Forelimb muscle (tissue), 1 donor: Measurements from ENCODE around the gene GOLGA8A. TPM values are rescaled to one million over a fixed set of nuclear protein-coding genes. Genes with fewer than 3 reads are reported as not detected.
"Not testable (repeated sequence)": the region's sequence is repeated elsewhere in the genome, so short reads cannot be mapped to it uniquely, and the experiment has no call there.

Source experiments
- DNase-seq: peaks from one replicate; pipeline ENCODE4 v3.0.0-alpha.2; 2013; ENCODE audit warnings: low read depth
- polyA plus RNA-seq: library from polyadenylated mRNA; unstranded; fragments of 120-200 nt; gene quantifications from one replicate; pipeline ENCODE4 v1.2.1, GENCODE V29; 2013; ENCODE audit not compliant: insufficient read length

The GOLGA8A gene
- polyA plus RNA-seq = 66.0 TPM

DNA sequence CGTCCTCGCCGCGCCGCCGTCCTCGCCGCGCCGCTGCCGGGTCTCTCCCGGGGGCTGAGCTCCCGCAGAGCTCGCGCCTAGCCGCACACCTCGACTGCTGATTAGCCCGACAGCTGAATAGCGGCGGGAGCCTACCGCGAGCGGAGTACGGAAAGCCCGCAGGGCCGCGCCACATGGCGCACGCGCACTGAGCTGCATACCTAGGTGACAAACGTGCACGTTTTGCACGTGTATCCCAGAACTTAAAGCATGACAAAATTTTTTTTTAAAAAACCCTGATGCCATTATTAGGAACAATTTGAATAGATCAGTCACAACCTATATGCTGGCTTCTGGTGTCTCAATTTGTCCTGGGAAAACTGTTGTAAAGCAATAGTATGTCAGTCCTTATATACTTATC lies at the start of gene GOLGA8A:
Gene GOLGA8A (minus strand): TSS at position 122 of the 400 bp plus-strand sequence. CDS start 48,117 bp downstream, outside the sequence.
- DNase-seq = peak; percentile 38

DNA sequence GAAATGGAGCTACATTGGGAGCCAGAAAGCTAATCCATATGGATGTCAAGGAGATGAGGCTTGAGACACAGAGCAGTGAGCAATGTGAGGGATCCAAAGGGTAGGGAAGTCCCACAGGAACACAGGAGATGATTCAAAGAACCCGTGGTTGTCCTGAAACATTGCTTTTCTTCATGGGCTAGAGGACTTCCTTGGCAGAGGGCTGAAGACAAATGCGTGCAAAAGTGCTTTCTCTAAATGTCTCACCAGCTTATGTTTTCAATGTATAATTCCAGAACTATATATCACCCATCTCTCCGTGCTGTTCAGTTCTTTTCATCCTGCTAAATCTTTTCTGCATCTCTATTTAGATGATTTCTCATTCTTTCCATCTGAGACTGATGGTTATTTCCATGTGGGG lies 46.0 kb upstream of the GOLGA8A start:
- DNase-seq = no peak

- no peak for DNase-seq
Observed at GRCh38 chr15:34481370-34481769, 43.8 kb upstream of the GOLGA8A start.

DNA sequence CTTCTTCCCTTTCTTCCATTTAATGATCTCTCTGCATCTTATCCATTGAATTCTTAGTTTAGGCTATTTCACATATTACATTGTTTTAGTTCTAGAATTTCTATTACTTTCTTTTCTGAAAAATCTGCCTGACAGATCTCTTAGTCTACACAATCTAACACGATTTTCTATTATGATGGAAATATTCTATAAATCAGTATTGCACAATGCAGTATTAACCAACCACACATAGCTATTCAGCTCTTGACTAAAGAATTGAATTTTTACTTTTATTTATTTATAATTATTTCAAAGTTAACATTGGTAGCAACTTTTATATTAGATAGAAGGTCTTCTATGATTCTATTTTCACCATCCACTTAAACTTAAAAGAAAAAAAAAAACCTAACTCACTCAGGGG lies 36.2 kb upstream of the GOLGA8A start:
- no peak for DNase-seq

GRCh38 chr15:34472947-34473346 lies 35.3 kb upstream of the GOLGA8A start:
- no peak for DNase-seq

GRCh38 chr15:34470892-34471291 lies 33.3 kb upstream of the GOLGA8A start:
- no peak for DNase-seq

DNA sequence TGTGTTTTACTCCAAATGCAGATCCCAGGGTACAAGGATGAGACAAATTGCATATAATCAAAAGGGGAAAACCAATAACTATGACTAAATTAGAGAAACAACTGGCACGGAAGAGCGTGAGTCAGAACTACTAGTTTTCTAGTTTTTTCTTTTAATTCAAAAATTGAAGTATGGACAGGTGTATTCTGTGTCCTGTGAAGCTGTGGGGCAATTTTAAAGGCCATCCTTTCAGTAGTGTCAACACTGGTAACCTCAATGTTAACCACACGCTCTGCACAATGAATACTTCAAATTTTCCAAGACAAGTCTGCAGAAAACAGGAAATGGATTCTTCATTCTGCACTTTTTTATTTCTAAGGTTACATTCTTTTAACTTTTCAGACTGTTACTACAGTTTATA lies 32.5 kb upstream of the GOLGA8A start:
- no peak for DNase-seq

DNA sequence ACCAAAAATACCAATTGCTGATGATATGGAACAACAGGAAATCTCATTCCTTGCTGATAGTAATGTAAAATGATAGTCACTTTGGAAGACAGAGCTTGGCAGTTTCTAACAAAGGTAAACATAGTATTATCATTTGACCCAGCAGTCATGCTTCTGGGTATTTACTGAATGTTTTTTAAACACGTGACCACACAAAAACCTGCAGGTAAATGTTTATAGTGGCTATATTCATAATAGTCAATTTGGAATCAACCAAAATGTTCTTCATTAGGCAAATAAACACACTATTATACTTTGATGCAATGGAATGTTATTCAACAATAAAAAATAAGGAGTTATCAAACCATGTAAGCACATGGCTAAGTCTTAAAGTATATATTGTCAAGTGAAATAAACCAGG lies 24.1 kb upstream of the GOLGA8A start:
- DNase-seq = no peak

DNA sequence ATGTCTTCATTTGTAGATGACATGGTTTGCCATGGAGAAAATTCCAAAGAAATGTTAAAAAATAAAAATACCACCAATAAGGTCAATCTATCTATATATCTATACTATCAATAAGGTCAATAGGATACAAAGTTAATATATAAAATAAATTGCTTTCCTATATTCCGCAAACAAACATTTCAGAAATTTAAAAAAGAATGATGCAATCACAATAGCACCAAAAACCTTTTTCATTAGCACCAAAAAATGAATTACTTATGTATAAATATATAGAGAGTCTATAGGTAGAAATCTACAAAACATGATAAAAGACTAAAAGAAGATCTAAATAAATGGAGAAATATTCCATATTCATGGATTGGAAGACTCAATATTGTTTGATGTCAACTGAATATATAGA lies 22.8 kb upstream of the GOLGA8A start:
- DNase-seq = no peak

- no peak for DNase-seq
Observed at GRCh38 chr15:34456658-34457057, 19.1 kb upstream of the GOLGA8A start.

DNA sequence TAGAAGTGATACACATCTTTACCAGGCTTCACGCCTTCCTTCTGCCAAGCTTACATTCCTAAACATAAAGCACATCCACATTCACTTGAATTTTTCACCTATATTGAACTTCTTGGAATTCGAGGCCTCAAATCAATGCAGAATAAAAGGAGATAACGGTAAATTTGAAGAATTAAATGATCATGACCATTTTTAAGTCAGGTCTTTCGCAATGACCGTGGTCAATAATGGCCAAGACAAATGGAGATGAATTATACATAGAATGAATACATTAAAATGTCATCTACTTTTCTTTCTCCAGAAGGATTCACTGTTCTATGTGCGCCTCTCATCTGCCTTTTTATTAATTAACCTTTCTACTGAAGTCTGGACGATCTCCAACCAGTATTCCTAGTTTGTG lies 5.3 kb upstream of the GOLGA8A start:
- DNase-seq = no peak

DNA sequence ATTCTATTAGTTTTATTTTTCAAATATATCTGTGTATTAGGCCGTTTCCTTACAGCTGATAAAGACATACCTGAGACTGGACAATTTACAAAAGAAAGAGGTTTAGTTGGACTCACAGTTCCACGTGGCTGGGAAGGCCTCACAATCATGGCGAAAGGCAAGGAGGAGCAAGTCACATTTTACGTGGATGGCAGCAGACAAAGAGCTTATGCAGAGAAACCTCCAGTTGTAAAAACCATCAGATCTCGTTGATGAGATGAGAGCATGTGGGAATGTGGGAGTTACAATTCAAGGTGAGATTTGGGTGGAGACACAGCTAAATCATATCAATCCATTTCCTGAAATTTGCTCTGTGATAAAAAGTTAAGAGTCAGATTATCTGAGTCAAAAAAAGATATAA lies 2.3 kb upstream of the GOLGA8A start:
- DNase-seq = no peak

DNA sequence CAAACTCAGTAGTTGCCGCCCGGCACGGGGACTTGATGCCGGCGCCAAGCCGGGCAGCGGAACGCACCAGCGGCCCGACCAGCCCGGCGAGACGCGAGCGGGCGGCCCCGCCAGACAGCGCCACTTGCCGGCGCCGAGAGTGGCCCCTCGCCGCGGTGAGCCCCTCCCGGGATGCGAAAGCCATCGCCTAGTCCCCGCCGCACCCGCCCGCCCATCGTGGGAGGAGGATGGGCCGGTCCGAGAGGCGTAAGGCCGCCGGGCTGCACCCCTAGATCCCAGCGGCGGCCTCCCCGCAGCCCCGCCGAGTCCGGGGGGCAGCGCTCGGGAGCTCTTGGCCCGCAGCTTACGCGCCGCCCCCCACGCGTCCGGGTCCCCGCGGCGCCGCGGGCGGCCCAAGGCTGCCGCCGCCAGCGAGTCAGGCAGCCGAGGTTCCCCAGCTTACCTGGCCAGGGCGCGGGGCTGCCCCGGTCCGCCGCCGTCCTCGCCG lies 609 bp downstream of the GOLGA8A start:
- DNase-seq = no peak

DNA sequence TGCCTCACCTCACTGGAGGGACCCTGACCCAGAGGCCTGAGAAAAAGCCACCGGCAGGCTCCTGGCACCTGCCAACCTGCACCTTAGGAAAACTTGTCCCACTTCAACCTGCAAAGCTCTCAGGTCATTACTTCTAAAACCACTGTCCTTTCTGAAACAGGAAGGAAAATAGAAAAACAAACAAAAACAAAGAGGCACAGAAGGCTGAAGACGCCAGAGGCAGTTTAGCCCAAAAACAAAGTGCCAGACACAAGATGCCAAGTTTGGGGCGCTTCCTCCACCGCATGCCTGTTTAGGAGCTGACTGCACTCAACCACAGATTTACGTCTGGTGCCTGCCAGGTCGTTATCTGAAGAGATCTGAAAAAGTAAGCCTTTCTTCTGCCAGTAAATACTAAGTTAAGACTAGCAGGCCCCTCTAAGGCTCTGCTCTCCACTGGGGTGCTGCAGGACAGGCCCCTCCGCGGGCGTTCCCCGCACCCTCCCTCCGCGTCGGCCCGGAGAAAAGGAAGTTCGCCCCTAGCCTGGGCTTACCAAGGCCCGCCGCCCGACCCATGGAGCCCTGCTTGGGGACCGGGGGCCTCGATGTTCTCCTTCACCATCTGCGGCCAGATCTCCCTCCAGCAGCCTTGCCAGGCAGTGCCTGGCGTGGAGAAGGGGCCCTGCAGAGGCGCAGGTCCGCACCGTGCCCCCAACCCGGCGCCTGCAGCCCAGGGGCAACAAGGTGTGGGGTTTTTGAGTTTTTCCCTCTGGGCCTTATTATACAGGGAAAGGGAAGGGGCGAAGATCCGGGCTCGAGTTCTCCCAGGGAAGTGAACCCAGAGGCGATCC lies 1.3 kb downstream of the GOLGA8A start:
- DNase-seq = no peak

DNA sequence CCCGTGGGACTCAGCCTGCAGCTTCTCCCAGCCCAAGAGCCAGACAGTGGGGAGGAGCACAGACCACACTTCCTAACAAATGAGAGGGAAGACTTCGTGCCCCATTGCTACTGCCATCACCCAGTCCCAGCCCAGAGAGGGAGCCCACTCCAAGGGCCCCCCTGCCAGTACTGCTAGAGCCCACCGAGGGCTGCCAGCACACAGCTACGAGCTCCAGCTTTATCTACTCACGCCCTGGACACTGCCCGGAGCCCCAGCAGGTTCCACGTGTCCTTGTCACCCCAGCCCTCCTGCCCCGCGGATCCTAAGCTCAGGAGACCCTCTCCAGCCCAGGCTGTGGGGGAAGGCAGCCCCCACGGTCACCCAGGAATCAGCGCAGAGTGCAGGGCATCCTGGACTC lies 1.9 kb downstream of the GOLGA8A start:
- no peak for DNase-seq

GRCh38 chr15:34434627-34435305 lies 2.8 kb downstream of the GOLGA8A start:
- DNase-seq = no peak

DNA sequence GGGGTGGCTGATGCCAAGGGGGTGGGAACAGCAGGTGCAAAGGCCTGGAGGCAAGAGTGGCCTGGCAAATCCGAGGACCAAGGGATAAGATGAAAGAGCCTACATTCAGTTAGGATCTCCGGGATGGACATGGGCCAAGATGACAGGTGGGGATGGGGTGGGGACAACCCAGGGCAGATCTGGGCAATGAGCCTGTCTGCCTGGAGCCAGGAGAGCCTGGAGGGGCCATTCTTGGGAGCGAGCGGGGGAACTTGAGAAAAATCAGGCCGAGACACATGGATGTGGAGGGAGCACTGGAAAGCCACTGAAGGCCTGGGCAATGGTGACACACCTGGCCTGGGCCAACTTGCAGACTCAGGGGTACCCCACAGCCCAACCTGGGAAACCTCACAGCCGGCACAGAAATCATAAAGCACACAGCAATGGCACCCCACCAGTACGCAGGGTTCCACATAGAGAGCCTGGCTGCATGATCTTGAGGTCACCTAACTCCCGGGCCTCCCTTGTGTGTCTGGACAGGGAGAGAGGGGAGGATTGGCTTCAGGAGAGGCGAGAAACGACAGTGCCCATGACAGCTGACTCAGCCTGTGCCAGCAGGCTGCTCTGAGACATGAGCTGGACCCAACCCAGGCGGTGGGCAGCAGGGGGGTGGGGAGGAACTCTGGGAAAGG lies 3.5 kb downstream of the GOLGA8A start:
- not testable (repeated sequence) for DNase-seq

DNA sequence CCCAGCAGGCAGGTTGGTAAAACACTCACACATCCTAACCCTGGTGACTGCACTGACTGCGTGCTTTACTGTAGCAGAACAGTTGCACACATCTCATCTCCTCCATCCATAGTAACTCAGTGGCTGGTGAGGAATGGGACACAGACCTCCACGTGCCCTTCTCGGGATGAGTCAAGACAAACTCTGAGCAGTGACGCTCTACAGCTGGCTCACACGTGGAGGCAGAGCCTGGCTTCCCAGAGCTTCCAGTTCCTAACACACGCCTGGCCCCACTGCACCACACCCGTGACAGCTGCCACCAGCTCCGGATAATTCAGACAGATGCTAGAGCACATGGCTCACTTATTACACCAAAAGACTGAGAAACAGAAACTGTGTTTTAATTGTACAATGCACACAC lies 7.0 kb downstream of the GOLGA8A start:
- not testable (repeated sequence) for DNase-seq

DNA sequence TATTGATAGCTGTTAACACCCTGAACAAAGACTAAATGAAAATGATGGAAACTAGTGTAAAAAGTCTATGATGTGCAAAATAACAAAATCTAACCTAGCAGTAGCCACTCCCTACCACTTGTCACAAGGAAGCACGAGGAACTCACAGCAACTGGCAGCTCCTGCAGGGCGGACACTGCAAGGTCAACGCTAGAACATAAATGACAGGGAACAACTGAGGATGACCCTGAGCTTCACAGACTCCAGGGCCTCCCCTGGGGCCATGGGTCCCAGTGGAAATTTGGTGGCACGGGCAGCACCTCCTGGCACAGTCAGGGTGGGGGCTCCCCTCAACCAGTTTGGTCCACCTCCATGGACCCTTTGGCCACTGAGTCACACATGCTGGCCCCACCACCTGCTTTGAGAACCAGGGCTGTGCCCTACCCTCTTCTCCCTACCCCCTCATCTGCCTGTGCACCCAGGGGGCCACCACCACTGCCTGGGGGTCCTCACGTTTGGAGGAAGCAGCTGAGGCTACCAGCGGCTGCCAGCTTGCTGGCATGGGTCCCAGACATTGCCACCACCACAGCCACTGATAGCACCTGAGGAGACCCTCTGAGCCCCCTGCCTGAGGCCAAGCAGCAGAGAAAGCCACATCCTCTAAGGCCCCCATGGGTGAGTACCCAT lies 14.1 kb downstream of the GOLGA8A start:
- not testable (repeated sequence) for DNase-seq

DNA sequence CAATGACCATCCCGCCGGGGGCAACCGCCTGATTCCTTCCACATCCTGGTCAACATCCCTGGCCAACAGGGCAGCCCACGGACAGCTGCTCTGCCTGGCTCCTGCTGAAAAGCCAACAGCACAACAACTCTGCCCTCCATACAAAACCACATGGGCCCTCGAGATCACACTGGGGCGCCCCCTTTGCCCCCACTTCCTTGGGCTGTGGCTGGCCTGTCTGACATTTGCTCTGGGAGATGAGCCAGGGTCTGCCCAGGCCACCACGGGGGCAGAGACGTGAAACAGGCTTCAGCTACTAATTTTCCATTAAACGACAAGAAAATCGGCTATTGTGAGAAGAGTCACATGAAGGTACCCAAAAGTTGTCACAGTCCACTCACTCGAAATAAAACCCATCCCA lies 16.7 kb downstream of the GOLGA8A start:
- DNase-seq = not testable (repeated sequence)

DNA sequence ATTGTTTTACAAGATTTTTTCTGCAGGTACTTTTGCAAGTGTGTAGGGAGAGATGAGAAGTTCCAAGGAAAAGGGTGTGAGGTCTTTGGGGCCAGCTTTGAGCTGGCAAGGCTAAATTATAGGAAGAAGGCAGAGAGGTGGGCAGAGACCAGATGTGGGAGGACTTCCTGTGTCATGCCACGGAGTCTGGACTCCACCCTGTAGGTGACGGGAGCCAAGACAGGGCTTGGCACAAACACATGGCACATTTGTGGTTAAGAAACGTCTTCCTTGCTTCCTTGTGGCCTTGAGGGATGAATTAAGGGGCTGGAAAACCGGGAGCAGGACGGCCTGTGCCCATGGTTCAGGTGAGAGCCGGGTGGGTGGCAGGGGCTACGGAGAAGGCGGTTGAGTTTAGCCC lies 19.2 kb downstream of the GOLGA8A start:
- DNase-seq = not testable (repeated sequence)

GRCh38 chr15:34409511-34409910 lies 28.1 kb downstream of the GOLGA8A start:
- not testable (repeated sequence) for DNase-seq
